A549 (cell line): Measurements from ENCODE around the gene CYFIP2. TPM values are rescaled to one million over a fixed set of nuclear protein-coding genes. Genes with fewer than 3 reads are reported as not detected.

Source experiments
- ATAC-seq, 2 experiments: fragments of 200-7000 bp in 1 of 2; fragments of >200 bp in 1 of 2; cut with Nextera tagmentation in 1 of 2; cut with Tn5 transposase in 1 of 2; 3 replicates each; pipeline versions ENCODE4 v1.8.0 to v1.9.1; 2018 to 2020; ENCODE audit warnings: mild to moderate bottlenecking in 1 of 2, moderate library complexity in 1 of 2
- CTCF ChIA-PET: fragments of 300-600 bp; sonication (Branson Sonifier 250); formaldehyde crosslinking; extraction: SDS; loops from one replicate; lab custom pipeline; 2021; ENCODE audit warnings: antibody characterized with exemption, inconsistent platforms; lab: Yijun Ruan, JAX
- POLR2A ChIA-PET: fragments of 350-600 bp; formaldehyde crosslinking; extraction: SDS; loops from one replicate; lab custom pipeline; 2021; ENCODE audit warnings: antibody characterized with exemption, inconsistent platforms; lab: Yijun Ruan, JAX
- DNase-seq, 2 experiments: peaks; one replicate each; pipeline versions ENCODE4 v3.0.0 to v3.0.0-alpha.2; 2011 to 2016; ENCODE audit warnings: low read depth in 1 of 2, low spot score in 1 of 2
- FAIRE-seq: peaks from 2 replicates; lab custom pipeline; 2011; peaks lifted over from hg19 to GRCh38; lab: Jason Lieb, UNC
- H3K27ac ChIP-seq, 2 experiments: fragments of >200 bp; sonication (Bioruptor Twin); formaldehyde crosslinking; 3 replicates each; pipeline ENCODE4 v1.5.1; 2016 to 2017
- H3K4me1 ChIP-seq: fragments of >200 bp; sonication (Bioruptor Twin); formaldehyde crosslinking; 3 replicates; pipeline ENCODE4 v1.6.1; 2016
- H3K4me2 ChIP-seq: fragments of >200 bp; sonication (Bioruptor Twin); formaldehyde crosslinking; 3 replicates; pipeline ENCODE4 v1.6.1; 2016
- H3K4me3 ChIP-seq: fragments of >200 bp; sonication (Bioruptor Twin); formaldehyde crosslinking; 3 replicates; pipeline ENCODE4 v1.5.1; 2016
- H3K9me3 ChIP-seq: fragments of >200 bp; sonication (Bioruptor Twin); formaldehyde crosslinking; 3 replicates; pipeline ENCODE4 v1.6.1; 2016
- BHLHE40 ChIP-seq: IDR thresholded peaks from 2 replicates; pipeline ENCODE4 v1.6.1; 2012; ENCODE audit warnings: low read depth, low read length, inconsistent platforms
- EHMT2 ChIP-seq: fragments of 200-600 bp; sonication (generic); IDR thresholded peaks from 2 replicates; pipeline ENCODE4 v1.6.1; 2016; ENCODE audit warnings: antibody characterized with exemption, low read depth, mild to moderate bottlenecking, moderate library complexity
- FOSL2 ChIP-seq, 2 experiments: fragments of 450-650 bp in 1 of 2; fragments of >200 bp in 1 of 2; sonication (Bioruptor Twin) in 1 of 2; formaldehyde crosslinking; IDR thresholded peaks; 2 replicates each; pipeline versions ENCODE4 v1.5.0 to v1.6.1; 2016 to 2020; ENCODE audit warnings: mild to moderate bottlenecking in 1 of 2, moderate library complexity in 1 of 2
- HDAC2 ChIP-seq: fragments of 200-600 bp; sonication (generic); IDR thresholded peaks from 2 replicates; pipeline ENCODE4 v1.6.1; 2016
- HOXA7 ChIP-seq: fragments of 250-450 bp; sonication (Bioruptor Pico); IDR thresholded peaks from 2 replicates; pipeline ENCODE4 v1.5.0; 2020; ENCODE audit warnings: mild to moderate bottlenecking, moderate library complexity
- HOXB13 ChIP-seq: fragments of 250-450 bp; sonication (Bioruptor Pico); IDR thresholded peaks from 2 replicates; pipeline ENCODE4 v1.5.0; 2020; ENCODE audit warnings: low read depth, mild to moderate bottlenecking, moderate library complexity
- HOXB5 ChIP-seq: fragments of 250-450 bp; sonication (Bioruptor Pico); IDR thresholded peaks from 2 replicates; pipeline ENCODE4 v1.5.0; 2020; ENCODE audit warnings: mild to moderate bottlenecking, moderate library complexity
- RAD21 ChIP-seq, 2 experiments: fragments of >200 bp in 1 of 2; sonication (Bioruptor Twin) in 1 of 2; formaldehyde crosslinking in 1 of 2; IDR thresholded peaks in 1 of 2; conservative IDR thresholded peaks in 1 of 2; 2 replicates in 1 of 2; 3 replicates in 1 of 2; pipeline ENCODE4 v1.6.1; 2012 to 2018; ENCODE audit warnings: inconsistent platforms in 1 of 2
- RCOR1 ChIP-seq: fragments of 150-350 bp; IDR thresholded peaks from 2 replicates; pipeline ENCODE4 v1.6.1; 2014; ENCODE audit warnings: antibody characterized with exemption, low read length, low read depth
- SMC3 ChIP-seq: fragments of >200 bp; sonication (Bioruptor Twin); formaldehyde crosslinking; IDR thresholded peaks from 3 replicates; pipeline ENCODE4 v1.6.1; 2018; ENCODE audit warnings: inconsistent platforms
- SREBF2 ChIP-seq: fragments of 450-650 bp; IDR thresholded peaks from 2 replicates; pipeline ENCODE4 v1.6.1; 2014; ENCODE audit warnings: mild to moderate bottlenecking, moderate library complexity
- TFCP2L1 ChIP-seq: fragments of 250-450 bp; sonication (Bioruptor Pico); IDR thresholded peaks from 2 replicates; pipeline ENCODE4 v1.5.0; 2021; ENCODE audit warnings: mild to moderate bottlenecking
- WGBS: methylation state at CpG from one replicate; pipeline ENCODE4 v1.1.6; 2017; ENCODE audit errors: missing lambda C conversion rate; 5-methylcytosine and 5-hydroxymethylcytosine counted together
- polyA plus RNA-seq, 4 experiments: library from polyadenylated mRNA; depleted of rRNA in 3 of 4; stranded (reverse); fragments of >200 nt; fragmentation: RNase III in 1 of 4; extraction: RNeasy Plus Mini Kit Qiagen cat#74134 plus additional on column Dnase treatment in 1 of 4; gene quantifications; 2 replicates in 3 of 4; 3 replicates in 1 of 4; pipeline ENCODE4 v1.2.3, GENCODE V29; 2011 to 2017
- TF ChIP-seq, protein P1 (sequence below): IDR thresholded peaks from 2 replicates; pipeline ENCODE4 v1.6.1; 2012
- TF ChIP-seq, protein P2 (sequence below): fragments of >200 bp; sonication (Bioruptor Twin); formaldehyde crosslinking; IDR thresholded peaks from 2 replicates; pipeline ENCODE4 v1.6.1; 2016
- TF ChIP-seq, protein P3 (sequence below): fragments of 250-450 bp; sonication (Bioruptor Pico); IDR thresholded peaks from 2 replicates; pipeline ENCODE4 v1.5.0; 2021; ENCODE audit warnings: mild to moderate bottlenecking, moderate library complexity, borderline replicate concordance

Gene CYFIP2
- polyA plus RNA-seq, 2 of the 4 experiments (the other 2 are of a cell fraction) = 9.0 to 18.6 TPM

DNA sequence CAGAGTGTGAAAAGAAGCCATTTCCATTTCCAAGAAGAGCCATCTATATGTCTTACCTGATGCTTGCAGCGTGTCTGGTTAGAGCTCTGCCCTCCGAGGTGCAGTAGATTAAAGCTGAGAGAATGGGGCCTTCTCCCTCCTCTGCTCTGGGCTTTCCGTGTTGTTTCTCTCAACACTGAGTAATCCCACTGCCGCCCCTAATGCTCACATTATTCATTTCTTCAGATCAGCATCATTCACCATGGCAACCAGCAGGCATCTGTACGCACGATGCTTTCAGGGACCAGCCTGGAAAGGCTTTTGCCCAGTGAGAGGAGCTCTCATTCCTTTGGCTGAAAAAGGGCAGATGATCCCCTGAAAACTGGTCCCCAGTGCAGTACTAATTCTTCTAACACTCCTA lies 79.6 kb downstream of the CYFIP2 start:
- H3K4me3 ChIP-seq = no peak overlapping the region
- H3K4me2 ChIP-seq = no peak overlapping the region
- ChIA-PET POLR2A (interaction anchor here (1.0 kb wide), 1 partner anchor 386 kb away, joined by 3 read pairs; the partner anchor contains the start of gene THG1L), CTCF (interaction anchor here (0.8 to 4.2 kb wide), 7 partner anchors 10 to 374 kb away, joined by 3 to 25 read pairs (median 9); no protein-coding TSS in a partner anchor)
- 91% methylated on average over 6 of the region's 6 CpGs for WGBS
- H3K27ac ChIP-seq = no peak overlapping the region
- DNase-seq = no peak
- no peak for TF ChIP-seq HDAC2
- no peak for TF ChIP-seq RCOR1
- no peak for TF ChIP-seq SREBF2
- TF ChIP-seq FOSL2 (IDR thresholded peaks at IDR 0.05) = no peak
- TF ChIP-seq FOSL2 (CRISPR knock-in tag; IDR thresholded peaks at IDR 0.05) = no peak
- TF ChIP-seq BHLHE40 = no peak
- TF ChIP-seq, protein P1, sequence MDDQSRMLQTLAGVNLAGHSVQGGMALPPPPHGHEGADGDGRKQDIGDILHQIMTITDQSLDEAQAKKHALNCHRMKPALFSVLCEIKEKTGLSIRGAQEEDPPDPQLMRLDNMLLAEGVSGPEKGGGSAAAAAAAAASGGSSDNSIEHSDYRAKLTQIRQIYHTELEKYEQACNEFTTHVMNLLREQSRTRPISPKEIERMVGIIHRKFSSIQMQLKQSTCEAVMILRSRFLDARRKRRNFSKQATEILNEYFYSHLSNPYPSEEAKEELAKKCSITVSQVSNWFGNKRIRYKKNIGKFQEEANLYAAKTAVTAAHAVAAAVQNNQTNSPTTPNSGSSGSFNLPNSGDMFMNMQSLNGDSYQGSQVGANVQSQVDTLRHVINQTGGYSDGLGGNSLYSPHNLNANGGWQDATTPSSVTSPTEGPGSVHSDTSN = no peak
- TF ChIP-seq, all 56 proteins: peak for 0
- no peaks in the 10 kb centered on the region for H3K4me1 ChIP-seq
- no peaks in the 10 kb centered on the region for H3K9me3 ChIP-seq
- ATAC-seq (no peak), FAIRE-seq (no peak)

DNA sequence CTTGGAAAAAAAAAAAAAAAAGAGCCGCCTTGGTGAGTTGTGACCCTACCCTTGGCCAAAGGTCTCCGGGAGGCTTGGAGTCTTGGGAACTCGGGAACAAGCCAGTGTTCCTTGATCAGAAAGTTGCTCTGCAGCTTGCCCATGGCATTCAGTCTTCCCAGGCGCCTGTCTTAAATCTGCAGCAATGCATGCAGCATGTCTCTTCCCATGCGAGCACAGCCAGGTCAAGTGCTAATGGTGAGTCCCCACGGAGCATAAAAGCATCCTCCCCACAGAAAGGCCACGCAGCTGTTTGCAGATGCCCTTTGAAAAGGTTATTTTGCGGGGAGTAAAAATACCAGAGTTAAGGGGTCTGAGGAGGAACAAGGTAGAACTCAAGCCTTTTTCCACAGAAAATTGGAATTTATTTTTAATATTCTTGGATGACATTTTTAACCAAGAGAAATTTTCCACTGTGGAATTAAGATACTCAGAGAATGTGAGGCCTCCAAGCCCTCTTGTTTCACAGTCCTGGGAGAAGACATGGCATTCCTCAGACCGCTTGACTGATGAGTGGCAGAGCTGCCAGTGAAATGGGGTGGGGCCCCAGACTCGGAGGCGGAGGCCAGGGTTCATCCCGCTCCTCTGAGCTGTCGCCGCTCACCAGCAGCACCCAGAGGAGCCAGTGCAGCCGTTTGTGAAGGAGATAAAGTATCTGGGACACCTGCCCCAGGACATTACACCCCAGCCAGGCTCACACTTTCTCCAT lies 81.6 kb downstream of the CYFIP2 start:
- FAIRE-seq (no peak), DNase-seq (no peak), ATAC-seq (no peak)
- H3K4me1 ChIP-seq = no peaks in the 10 kb centered on the region
- CTCF ChIA-PET = interaction anchor here (0.6 to 3.4 kb wide), 8 partner anchors 8 to 371 kb away, joined by 3 to 20 read pairs (median 6); no protein-coding TSS in a partner anchor
- H3K9me3 ChIP-seq = no peaks in the 10 kb centered on the region
- WGBS = 81% methylated on average over 12 of the region's 15 CpGs
- no peak overlapping the region for H3K4me3 ChIP-seq
- POLR2A ChIA-PET = no interaction called here
- no peak overlapping the region for H3K27ac ChIP-seq
- TF ChIP-seq, protein P2, sequence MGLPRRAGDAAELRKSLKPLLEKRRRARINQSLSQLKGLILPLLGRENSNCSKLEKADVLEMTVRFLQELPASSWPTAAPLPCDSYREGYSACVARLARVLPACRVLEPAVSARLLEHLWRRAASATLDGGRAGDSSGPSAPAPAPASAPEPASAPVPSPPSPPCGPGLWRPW = no peak
- no peak for TF ChIP-seq HOXB5 (CRISPR knock-in tag)
- H3K4me2 ChIP-seq = no peak overlapping the region

DNA sequence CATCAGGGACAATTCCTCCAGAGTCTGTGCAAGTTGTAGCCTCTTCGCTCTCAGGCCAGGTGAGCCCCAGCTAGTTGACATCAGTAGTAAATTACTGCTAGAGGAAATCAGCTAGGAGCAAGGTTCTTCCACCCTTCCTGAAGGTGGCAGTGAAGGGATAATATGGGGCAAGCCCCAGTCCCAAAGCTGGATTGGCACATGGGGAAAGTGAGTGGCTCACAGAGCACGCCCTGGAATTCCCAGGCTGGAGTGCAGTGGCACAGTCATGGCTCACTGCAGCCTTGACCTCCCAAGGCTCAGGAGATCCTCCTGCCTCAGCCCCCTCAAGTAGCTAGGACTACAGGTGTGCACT lies 82.1 kb downstream of the CYFIP2 start:
- 100% methylated on average over 2 of the region's 2 CpGs for WGBS
- H3K27ac ChIP-seq = no peak overlapping the region
- TF ChIP-seq RAD21 (conservative IDR thresholded peaks at IDR 0.05 in 1 of 2, IDR thresholded peaks at IDR 0.05 in 1 of 2) (peak in 1 of 2 experiments; percentile 24; a peak in 1 of 5 replicates), HOXA7 (CRISPR knock-in tag) (no peak), SMC3 (no peak)
- TF ChIP-seq, all 56 proteins: peak for 1
- ChIA-PET CTCF (interaction anchor here (0.6 to 3.4 kb wide), 7 partner anchors 8 to 371 kb away, joined by 3 to 20 read pairs (median 5); no protein-coding TSS in a partner anchor), POLR2A (no interaction called here)
- peak in 1 of 2 experiments; percentile 14 for DNase-seq
- ATAC-seq = peak; percentile 36 to 39; a peak in 1 of 6 replicates
- Histone ChIP-seq H3K4me2 (no peak overlapping the region), H3K9me3 (no peaks in the 10 kb centered on the region), H3K4me3 (no peak overlapping the region), H3K4me1 (no peaks in the 10 kb centered on the region)
- FAIRE-seq = no peak

DNA sequence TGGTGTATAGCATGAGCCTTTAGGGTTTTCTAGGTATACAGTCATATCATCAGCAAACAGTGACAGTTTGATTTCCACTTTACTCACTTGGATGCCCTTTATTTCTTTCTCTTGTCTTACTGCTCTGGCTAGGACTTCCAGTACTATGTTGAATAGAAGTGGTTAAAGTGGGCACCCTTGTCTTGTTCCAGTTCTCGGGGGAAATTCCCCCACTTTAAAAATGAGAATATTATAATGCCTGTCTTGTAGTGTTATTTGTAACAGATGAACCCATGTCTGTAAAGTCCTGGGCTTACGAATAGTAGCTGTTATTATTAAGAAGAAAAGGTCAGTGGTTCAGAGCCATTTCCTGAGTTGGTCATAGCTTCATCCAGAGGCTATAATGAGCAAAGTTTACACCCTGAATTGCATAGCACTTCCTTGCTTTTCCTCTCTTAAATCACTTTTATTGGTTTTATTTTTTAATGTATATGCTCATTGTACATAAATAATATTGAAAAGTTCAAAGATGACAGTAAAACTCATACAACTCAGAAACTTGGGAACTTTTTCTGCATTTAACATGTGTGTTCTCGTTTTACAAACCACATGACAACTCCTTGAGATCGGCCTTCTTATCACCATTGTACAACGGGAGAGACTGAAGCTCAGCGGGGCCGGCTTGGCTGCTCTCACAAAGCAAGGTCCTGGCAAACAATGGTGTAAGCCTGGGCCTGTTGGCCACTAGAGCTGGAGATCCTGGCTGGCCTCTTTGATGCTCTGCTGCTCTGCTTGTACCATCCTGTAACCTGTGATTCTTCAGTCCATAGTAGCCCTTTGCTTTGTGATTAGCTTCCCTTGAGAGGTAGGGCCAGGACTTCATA lies 85.2 kb downstream of the CYFIP2 start:
- Histone ChIP-seq H3K4me2 (no peak overlapping the region), H3K4me1 (no peaks in the 10 kb centered on the region), H3K27ac (no peak overlapping the region), H3K9me3 (no peaks in the 10 kb centered on the region), H3K4me3 (no peak overlapping the region)
- POLR2A ChIA-PET = no interaction called here
- WGBS = 82% methylated on average over 7 of the region's 7 CpGs
- CTCF ChIA-PET = interaction anchor here (0.9 to 1.7 kb wide), 6 partner anchors 9 to 392 kb away, joined by 3 to 7 read pairs (median 5); partner anchors contain the start of gene LSM11
- TF ChIP-seq, protein P3, sequence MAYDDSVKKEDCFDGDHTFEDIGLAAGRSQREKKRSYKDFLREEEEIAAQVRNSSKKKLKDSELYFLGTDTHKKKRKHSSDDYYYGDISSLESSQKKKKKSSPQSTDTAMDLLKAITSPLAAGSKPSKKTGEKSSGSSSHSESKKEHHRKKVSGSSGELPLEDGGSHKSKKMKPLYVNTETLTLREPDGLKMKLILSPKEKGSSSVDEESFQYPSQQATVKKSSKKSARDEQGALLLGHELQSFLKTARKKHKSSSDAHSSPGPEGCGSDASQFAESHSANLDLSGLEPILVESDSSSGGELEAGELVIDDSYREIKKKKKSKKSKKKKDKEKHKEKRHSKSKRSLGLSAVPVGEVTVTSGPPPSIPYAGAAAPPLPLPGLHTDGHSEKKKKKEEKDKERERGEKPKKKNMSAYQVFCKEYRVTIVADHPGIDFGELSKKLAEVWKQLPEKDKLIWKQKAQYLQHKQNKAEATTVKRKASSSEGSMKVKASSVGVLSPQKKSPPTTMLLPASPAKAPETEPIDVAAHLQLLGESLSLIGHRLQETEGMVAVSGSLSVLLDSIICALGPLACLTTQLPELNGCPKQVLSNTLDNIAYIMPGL (CRISPR knock-in tag) = no peak
- TF ChIP-seq EHMT2 (no peak), HOXB13 (CRISPR knock-in tag) (no peak), TFCP2L1 (CRISPR knock-in tag) (no peak), HDAC2 (no peak)
- no peak for FAIRE-seq
- ATAC-seq = no peak
- DNase-seq = no peak
